ENCODE measurements around the gene GOLPH3L. TPM values are rescaled to one million over a fixed set of nuclear protein-coding genes. Genes with fewer than 3 reads are reported as not detected.
"Not testable (repeated sequence)": the region's sequence is repeated elsewhere in the genome, so short reads cannot be mapped to it uniquely, and the experiment has no call there.

GOLPH3L gene
- total RNA-seq, 1 experiment from 2014 or later, result 19.6 TPM

GRCh38 chr1:150642296-150642695 is 54.7 kb downstream of the GOLPH3L start:
- POLR2A ChIA-PET, result interaction anchor here (0.6 kb wide), 1 partner anchor 332 kb away, joined by 3 read pairs; no protein-coding TSS in a partner anchor
- Histone ChIP-seq H3K36me3 (ENCODE audit: control insufficient read depth, insufficient read depth, low read length) (peaks cover 3% of the 10 kb centered on the region; the same call in 1 of the 2 replicates), H3K9me3 (ENCODE audit: control insufficient read depth, insufficient read depth, low read depth, low read length) (no peaks in the 10 kb centered on the region), H3K4me3 (ENCODE audit: low read depth in 2 of 2, low read length in 2 of 2) (no peak overlapping the region), H3K27me3 (ENCODE audit: control insufficient read depth, insufficient read depth, low read length) (no peaks in the 10 kb centered on the region), H3K4me1 (ENCODE audit: control insufficient read depth, insufficient read depth, low read length) (no peaks in the 10 kb centered on the region), H3K27ac (ENCODE audit: low read length) (no peak overlapping the region)
- intact Hi-C loops (cut with micrococcal nuclease; ENCODE audit: unreplicated experiment), result no loop called here
- CTCF ChIA-PET, result no interaction called here
- no peak for DNase-seq (ENCODE audit: low read depth, low spot score)
- ATAC-seq, result no peak
- in situ Hi-C loops (cut with HindIII; ENCODE audit: low pct_unique_long_range_greater_than_20kb, low sequenced_read_pairs), result no loop called here
- TF ChIP-seq SIN3A (IDR thresholded peaks at IDR 0.05; ENCODE audit: borderline replicate concordance, insufficient read depth, low read depth, low read length), result no peak
- TF ChIP-seq CTCF (IDR thresholded peaks at IDR 0.05), result no peak
- TF ChIP-seq TCF7L2 (IDR thresholded peaks at IDR 0.05; ENCODE audit: low read depth, low read length), result no peak
- TF ChIP-seq POLR2AphosphoS5 (IDR thresholded peaks at IDR 0.05; ENCODE audit: low read depth, low read length), result no peak
- no peak for TF ChIP-seq REST (IDR thresholded peaks at IDR 0.05; ENCODE audit: insufficient read depth in 1 of 2, low read depth in 2 of 2, low read length in 1 of 2)
- no TSS peak for BruUV-seq (replicated peaks)

- BruUV-seq (replicated peaks); intact Hi-C loops (cut with micrococcal nuclease; ENCODE audit: unreplicated experiment); H3K9me3 ChIP-seq (ENCODE audit: control insufficient read depth, insufficient read depth, low read depth, low read length); H3K27me3 ChIP-seq (ENCODE audit: control insufficient read depth, insufficient read depth, low read length); H3K4me1 ChIP-seq (ENCODE audit: control insufficient read depth, insufficient read depth, low read length); H3K36me3 ChIP-seq (ENCODE audit: control insufficient read depth, insufficient read depth, low read length); DNase-seq (ENCODE audit: low read depth, low spot score); H3K27ac ChIP-seq (ENCODE audit: low read length); ATAC-seq; CTCF ChIA-PET; in situ Hi-C loops (cut with HindIII; ENCODE audit: low pct_unique_long_range_greater_than_20kb, low sequenced_read_pairs); H3K4me3 ChIP-seq (ENCODE audit: low read depth in 2 of 2, low read length in 2 of 2): not testable (repeated sequence)
- POLR2A ChIA-PET, result interaction anchor here (0.6 kb wide), 1 partner anchor 333 kb away, joined by 3 read pairs; no protein-coding TSS in a partner anchor
Measured at GRCh38 chr1:150641126-150641815, 55.7 kb downstream of the GOLPH3L start.

- POLR2A ChIA-PET; H3K27me3 ChIP-seq (ENCODE audit: control insufficient read depth, insufficient read depth, low read length); ATAC-seq; H3K9me3 ChIP-seq (ENCODE audit: control insufficient read depth, insufficient read depth, low read depth, low read length); H3K27ac ChIP-seq (ENCODE audit: low read length); H3K36me3 ChIP-seq (ENCODE audit: control insufficient read depth, insufficient read depth, low read length); CTCF ChIA-PET; intact Hi-C loops (cut with micrococcal nuclease; ENCODE audit: unreplicated experiment); H3K4me1 ChIP-seq (ENCODE audit: control insufficient read depth, insufficient read depth, low read length); DNase-seq (ENCODE audit: low read depth, low spot score); in situ Hi-C loops (cut with HindIII; ENCODE audit: low pct_unique_long_range_greater_than_20kb, low sequenced_read_pairs); H3K4me3 ChIP-seq (ENCODE audit: low read depth in 2 of 2, low read length in 2 of 2); BruUV-seq (replicated peaks): not testable (repeated sequence)
Measured at GRCh38 chr1:150638430-150638829, 58.5 kb downstream of the GOLPH3L start.

- CTCF ChIA-PET; H3K9me3 ChIP-seq (ENCODE audit: control insufficient read depth, insufficient read depth, low read depth, low read length); BruUV-seq (replicated peaks); DNase-seq (ENCODE audit: low read depth, low spot score); H3K27ac ChIP-seq (ENCODE audit: low read length); H3K4me3 ChIP-seq (ENCODE audit: low read depth in 2 of 2, low read length in 2 of 2); H3K27me3 ChIP-seq (ENCODE audit: control insufficient read depth, insufficient read depth, low read length); POLR2A ChIA-PET; H3K36me3 ChIP-seq (ENCODE audit: control insufficient read depth, insufficient read depth, low read length); H3K4me1 ChIP-seq (ENCODE audit: control insufficient read depth, insufficient read depth, low read length); in situ Hi-C loops (cut with HindIII; ENCODE audit: low pct_unique_long_range_greater_than_20kb, low sequenced_read_pairs); ATAC-seq; intact Hi-C loops (cut with micrococcal nuclease; ENCODE audit: unreplicated experiment): not testable (repeated sequence)
Measured at GRCh38 chr1:150634839-150635622, 61.9 kb downstream of the GOLPH3L start.

Data from Panc1 (cell line).